Measurements from ENCODE around the gene ZNF132.

Gene ZNF132

DNA sequence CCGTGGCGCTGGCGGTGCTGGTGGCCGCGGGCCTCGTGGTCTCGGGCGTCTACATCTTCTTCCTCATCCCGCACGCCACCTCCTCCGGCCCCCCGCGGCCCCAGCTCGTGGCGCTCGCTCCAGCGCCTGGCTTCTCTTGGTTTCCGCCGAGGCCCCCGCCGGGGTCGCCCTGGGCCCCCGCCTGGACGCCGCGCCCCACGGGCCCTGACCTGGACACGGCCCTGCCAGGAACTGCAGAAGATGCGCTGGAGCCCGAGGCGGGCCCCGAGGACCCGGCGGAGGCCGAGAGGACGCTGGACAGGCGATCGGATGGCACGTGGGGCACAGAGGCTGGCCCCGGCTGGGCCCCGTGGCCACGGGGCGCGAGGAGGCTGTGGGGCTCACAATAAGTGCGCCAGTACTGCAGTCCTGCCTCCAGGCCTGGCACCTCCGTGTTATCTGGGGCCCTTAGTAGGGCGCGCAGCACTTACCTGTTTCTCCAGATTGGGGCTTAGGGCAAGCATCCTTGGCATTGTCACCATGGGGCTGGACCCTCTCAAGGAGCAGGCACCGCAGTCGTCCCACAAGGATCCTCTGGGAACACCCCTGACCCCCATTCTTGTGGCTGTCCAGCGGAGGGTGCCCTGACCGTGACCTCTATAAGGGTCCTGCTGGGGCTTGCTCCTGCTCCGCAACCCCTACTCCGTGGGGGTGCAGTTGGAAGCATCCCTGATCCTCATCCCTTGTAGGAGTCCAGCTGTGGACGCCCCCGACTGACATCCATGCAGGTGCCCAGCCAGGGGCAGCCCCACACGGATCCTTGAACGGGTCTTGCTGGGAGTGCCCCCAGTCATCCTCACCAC is 43.0 kb downstream of the ZNF132 start:
- Histone ChIP-seq H3K36me3 (ENCODE audit: insufficient read depth, low read length) (0 out of 2 replicates have a peak, but pooled peaks cover 3% of the 10 kb centered on the region), H3K27me3 (ENCODE audit: insufficient read depth, low read length) (no peaks in the 10 kb centered on the region), H2AFZ (ENCODE audit: low read length, unreplicated experiment) (no peak overlapping the region), H3K4me3 (ENCODE audit: low read depth, low read length) (no peak overlapping the region), H3K79me2 (ENCODE audit: control insufficient read depth, insufficient read depth, low read length, unreplicated experiment) (peaks cover 4% of the 10 kb centered on the region), H3K27ac (ENCODE audit: low read depth, low read length) (no peak overlapping the region), H3K4me1 (ENCODE audit: control insufficient read depth, insufficient read depth, low read length, unreplicated experiment) (peaks cover under 1% of the 10 kb centered on the region)

DNA sequence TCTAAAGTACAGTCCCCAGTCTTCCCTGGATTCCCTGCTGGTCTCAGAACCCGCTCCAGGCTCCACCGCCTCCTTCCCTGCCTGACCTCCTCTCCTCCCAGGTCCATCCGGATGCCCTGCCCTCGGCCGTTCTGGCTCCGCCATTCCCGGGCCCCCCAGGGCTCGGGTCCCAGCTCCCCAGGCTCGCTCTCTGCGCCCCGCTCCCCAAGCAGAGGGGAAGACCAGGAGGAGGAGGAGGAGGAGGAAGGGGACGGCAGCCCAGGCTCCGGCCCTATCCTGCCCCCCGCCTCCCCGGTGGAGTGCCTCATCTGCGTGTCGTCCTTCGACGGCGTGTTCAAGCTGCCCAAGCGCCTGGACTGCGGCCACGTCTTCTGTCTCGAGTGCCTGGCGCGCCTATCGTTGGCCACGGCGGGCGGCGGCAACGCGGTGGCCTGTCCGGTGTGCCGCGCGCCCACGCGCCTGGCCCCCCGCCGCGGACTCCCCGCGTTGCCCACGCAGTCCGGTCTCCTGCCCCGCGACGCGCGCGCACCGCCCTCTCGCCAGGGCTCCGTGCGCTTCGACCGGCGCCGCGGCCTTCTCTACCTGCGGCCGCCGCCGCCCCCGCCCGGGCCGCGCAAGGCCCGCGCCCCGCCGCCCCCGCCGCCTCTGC is 43.9 kb downstream of the ZNF132 start:
- H3K4me1 ChIP-seq (ENCODE audit: control insufficient read depth, insufficient read depth, low read length, unreplicated experiment) = no peaks in the 10 kb centered on the region
- 0 out of 2 replicates have a peak, but pooled peaks cover 3% of the 10 kb centered on the region for H3K36me3 ChIP-seq (ENCODE audit: insufficient read depth, low read length)
- no peak overlapping the region for H2AFZ ChIP-seq (ENCODE audit: low read length, unreplicated experiment)
- H3K79me2 ChIP-seq (ENCODE audit: control insufficient read depth, insufficient read depth, low read length, unreplicated experiment) = peaks cover 5% of the 10 kb centered on the region
- no peak overlapping the region for H3K4me3 ChIP-seq (ENCODE audit: low read depth, low read length)
- H3K27me3 ChIP-seq (ENCODE audit: insufficient read depth, low read length) = no peaks in the 10 kb centered on the region
- H3K27ac ChIP-seq (ENCODE audit: low read depth, low read length) = no peak overlapping the region

GRCh38 chr19:58395220-58395978 is 44.6 kb downstream of the ZNF132 start, which contains the start of gene RNF225:
Gene RNF225, plus strand, starts transcription at chr19:58395656. Its CDS starts 434 bp downstream, at chr19:58396090.
- H3K36me3 ChIP-seq (ENCODE audit: insufficient read depth, low read length) = 0 out of 2 replicates have a peak, but pooled peaks cover 8% of the 10 kb centered on the region

DNA sequence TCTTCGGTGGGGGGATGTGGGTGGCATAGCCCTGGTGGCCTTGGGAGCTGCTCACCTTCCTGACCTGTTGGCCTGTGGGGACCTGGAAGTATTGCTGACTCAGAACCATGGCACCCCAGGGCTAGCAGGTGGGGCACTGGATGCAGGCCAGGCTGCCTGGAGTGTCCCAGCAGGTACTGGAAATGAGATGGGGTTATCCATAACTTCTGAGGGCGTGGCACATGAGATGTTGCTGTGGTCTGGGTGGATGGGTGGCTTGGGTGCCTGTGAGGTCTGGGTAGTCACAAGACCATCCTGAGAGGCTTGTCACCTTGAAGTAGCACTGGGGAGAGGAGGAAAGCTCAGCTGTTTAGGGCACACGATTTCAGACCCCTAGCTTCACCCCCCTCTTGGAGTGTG is 45.1 kb downstream of the ZNF132 start:
- H3K27ac ChIP-seq (ENCODE audit: low read depth, low read length) = no peak overlapping the region

More at GRCh38 chr19:58395220-58395978, 44.6 kb downstream of the ZNF132 start, which contains the start of gene RNF225:
- no peaks in the 10 kb centered on the region for H3K4me1 ChIP-seq (ENCODE audit: control insufficient read depth, insufficient read depth, low read length, unreplicated experiment)
- H3K79me2 ChIP-seq (ENCODE audit: control insufficient read depth, insufficient read depth, low read length, unreplicated experiment) = peaks cover 11% of the 10 kb centered on the region
- H3K27ac ChIP-seq (ENCODE audit: low read depth, low read length) = no peak within 1 kb of the TSS
- no peaks in the 10 kb centered on the region for H3K27me3 ChIP-seq (ENCODE audit: insufficient read depth, low read length)
- no peak within 1 kb of the TSS for H2AFZ ChIP-seq (ENCODE audit: low read length, unreplicated experiment)
- no peak within 1 kb of the TSS for H3K4me3 ChIP-seq (ENCODE audit: low read depth, low read length)

GRCh38 chr19:58393725-58394033 is 46.3 kb downstream of the ZNF132 start:
- Histone ChIP-seq H3K36me3 (ENCODE audit: insufficient read depth, low read length) (peaks cover 8% of the 10 kb centered on the region; the same call in 1 of the 2 replicates), H3K79me2 (ENCODE audit: control insufficient read depth, insufficient read depth, low read length, unreplicated experiment) (peaks cover 22% of the 10 kb centered on the region), H3K4me1 (ENCODE audit: control insufficient read depth, insufficient read depth, low read length, unreplicated experiment) (no peaks in the 10 kb centered on the region), H3K27ac (ENCODE audit: low read depth, low read length) (no peak overlapping the region), H2AFZ (ENCODE audit: low read length, unreplicated experiment) (no peak overlapping the region), H3K27me3 (ENCODE audit: insufficient read depth, low read length) (no peaks in the 10 kb centered on the region), H3K4me3 (ENCODE audit: low read depth, low read length) (no peak overlapping the region)

More for the DNA sequence above, 45.1 kb downstream of the ZNF132 start:
- H3K27me3 ChIP-seq (ENCODE audit: insufficient read depth, low read length) = no peaks in the 10 kb centered on the region
- no peak overlapping the region for H3K4me3 ChIP-seq (ENCODE audit: low read depth, low read length)
- H3K4me1 ChIP-seq (ENCODE audit: control insufficient read depth, insufficient read depth, low read length, unreplicated experiment) = no peaks in the 10 kb centered on the region
- 0 out of 2 replicates have a peak, but pooled peaks cover 8% of the 10 kb centered on the region for H3K36me3 ChIP-seq (ENCODE audit: insufficient read depth, low read length)
- H3K79me2 ChIP-seq (ENCODE audit: control insufficient read depth, insufficient read depth, low read length, unreplicated experiment) = peaks cover 15% of the 10 kb centered on the region
- H2AFZ ChIP-seq (ENCODE audit: low read length, unreplicated experiment) = no peak overlapping the region

GRCh38 chr19:58392945-58393724 is 46.8 kb downstream of the ZNF132 start:
- Histone ChIP-seq H2AFZ (ENCODE audit: low read length, unreplicated experiment) (no peak overlapping the region), H3K4me3 (ENCODE audit: low read depth, low read length) (no peak overlapping the region), H3K27me3 (ENCODE audit: insufficient read depth, low read length) (no peaks in the 10 kb centered on the region), H3K4me1 (ENCODE audit: control insufficient read depth, insufficient read depth, low read length, unreplicated experiment) (no peaks in the 10 kb centered on the region), H3K79me2 (ENCODE audit: control insufficient read depth, insufficient read depth, low read length, unreplicated experiment) (peaks cover 26% of the 10 kb centered on the region), H3K27ac (ENCODE audit: low read depth, low read length) (no peak overlapping the region), H3K36me3 (ENCODE audit: insufficient read depth, low read length) (peaks cover 8% of the 10 kb centered on the region; the same call in 1 of the 2 replicates)

DNA sequence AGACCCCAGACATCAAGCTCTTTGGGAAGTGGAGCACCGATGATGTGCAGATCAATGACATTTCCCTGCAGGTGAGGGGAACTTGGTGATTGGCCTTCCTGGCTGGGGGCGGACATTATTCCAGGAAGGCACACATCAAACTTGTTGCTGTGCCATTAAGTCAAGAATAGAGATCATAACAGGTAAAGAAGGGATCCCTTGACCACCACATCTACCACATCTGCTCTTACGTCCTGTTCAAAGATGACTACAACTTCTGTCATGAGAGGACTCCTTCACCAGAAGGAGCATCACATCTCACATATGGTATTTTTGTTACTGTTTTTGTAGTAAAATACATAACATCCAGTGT is 51.8 kb downstream of the ZNF132 start:
- Histone ChIP-seq H3K79me2 (ENCODE audit: control insufficient read depth, insufficient read depth, low read length, unreplicated experiment) (peaks cover 42% of the 10 kb centered on the region), H2AFZ (ENCODE audit: low read length, unreplicated experiment) (no peak overlapping the region), H3K4me1 (ENCODE audit: control insufficient read depth, insufficient read depth, low read length, unreplicated experiment) (peaks cover 12% of the 10 kb centered on the region), H3K4me3 (ENCODE audit: low read depth, low read length) (peak overlapping the region; percentile 98), H3K27me3 (ENCODE audit: insufficient read depth, low read length) (no peaks in the 10 kb centered on the region), H3K27ac (ENCODE audit: low read depth, low read length) (no peak overlapping the region), H3K36me3 (ENCODE audit: insufficient read depth, low read length) (peaks cover 5% of the 10 kb centered on the region; the same call in 1 of the 2 replicates)

DNA sequence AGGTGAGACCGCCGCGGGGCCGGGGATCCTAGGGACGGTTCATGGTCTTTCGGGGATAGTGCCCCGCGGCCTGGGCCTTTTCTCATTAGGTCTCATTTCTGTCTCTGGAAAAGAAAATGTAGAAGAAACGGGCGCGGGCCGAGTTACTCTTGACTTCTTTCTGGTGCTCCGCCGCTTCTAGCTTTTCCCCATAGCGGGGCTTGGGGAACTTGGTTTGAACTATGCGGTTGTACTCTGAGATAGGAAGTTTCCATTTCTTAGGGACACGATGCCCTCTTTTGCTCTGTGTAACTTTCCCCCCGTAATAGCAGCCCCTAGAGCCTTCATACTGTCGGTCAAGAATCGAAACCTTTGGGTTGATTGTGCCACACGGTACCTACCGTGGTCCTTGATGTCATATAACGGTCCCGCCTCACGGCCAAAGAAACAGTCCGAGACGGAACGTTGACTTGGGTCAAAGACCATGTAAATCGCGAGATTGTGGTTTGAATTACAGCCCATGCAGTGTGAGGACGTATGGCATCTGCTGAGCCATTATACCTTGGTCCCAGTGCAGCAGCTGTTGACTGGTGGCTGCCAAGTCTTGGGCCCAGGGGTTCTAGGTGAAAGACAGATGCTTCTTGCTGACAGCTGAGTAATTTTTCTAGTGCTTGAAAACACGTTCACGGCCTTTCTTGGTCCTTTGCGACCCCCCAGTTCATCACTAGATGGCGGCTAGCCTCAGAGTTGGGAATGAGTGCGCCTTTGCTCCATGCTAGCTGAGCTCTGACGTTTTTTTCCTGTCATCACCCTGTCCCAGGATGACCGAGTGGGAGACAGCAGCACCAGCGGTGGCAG is 52.4 kb downstream of the ZNF132 start:
- H3K27ac ChIP-seq (ENCODE audit: low read depth, low read length) = peak overlapping the region; percentile 93
- no peak overlapping the region for H2AFZ ChIP-seq (ENCODE audit: low read length, unreplicated experiment)
- H3K36me3 ChIP-seq (ENCODE audit: insufficient read depth, low read length) = peaks cover 5% of the 10 kb centered on the region; the same call in 1 of the 2 replicates
- no peaks in the 10 kb centered on the region for H3K27me3 ChIP-seq (ENCODE audit: insufficient read depth, low read length)
- H3K79me2 ChIP-seq (ENCODE audit: control insufficient read depth, insufficient read depth, low read length, unreplicated experiment) = peaks cover 41% of the 10 kb centered on the region
- H3K4me1 ChIP-seq (ENCODE audit: control insufficient read depth, insufficient read depth, low read length, unreplicated experiment) = peaks cover 12% of the 10 kb centered on the region
- peak overlapping the region; percentile 98 for H3K4me3 ChIP-seq (ENCODE audit: low read depth, low read length)

GRCh38 chr19:58386576-58387337 is 53.2 kb downstream of the ZNF132 start, which contains the start of gene RPS5:
Gene RPS5, plus strand, starts transcription at chr19:58387269. Its CDS starts 869 bp downstream, at chr19:58388138.
- H3K4me1 ChIP-seq (ENCODE audit: control insufficient read depth, insufficient read depth, low read length, unreplicated experiment) = peaks cover 12% of the 10 kb centered on the region
- H3K4me3 ChIP-seq (ENCODE audit: low read depth, low read length) = peak within 1 kb of the TSS; percentile 98
- peaks cover 38% of the 10 kb centered on the region for H3K79me2 ChIP-seq (ENCODE audit: control insufficient read depth, insufficient read depth, low read length, unreplicated experiment)
- H3K27ac ChIP-seq (ENCODE audit: low read depth, low read length) = peak within 1 kb of the TSS; percentile 93
- H3K27me3 ChIP-seq (ENCODE audit: insufficient read depth, low read length) = no peaks in the 10 kb centered on the region
- H3K36me3 ChIP-seq (ENCODE audit: insufficient read depth, low read length) = peaks cover 5% of the 10 kb centered on the region; the same call in 1 of the 2 replicates
- no peak within 1 kb of the TSS for H2AFZ ChIP-seq (ENCODE audit: low read length, unreplicated experiment)
